Endodermal cell (in vitro differentiated cells): ENCODE data around the gene ROBO1. TPM values are rescaled to one million over a fixed set of nuclear protein-coding genes. Genes with fewer than 3 reads are reported as not detected.

ENCODE experiments used
- DNase-seq: peaks from one replicate; pipeline ENCODE4 v3.0.0-alpha.2; 2017
- H3K27ac ChIP-seq: 2 replicates; pipeline ENCODE4 v1.5.1; 2013; ENCODE audit warnings: mild to moderate bottlenecking, low read depth, low read length, moderate library complexity
- H3K27me3 ChIP-seq: 2 replicates; pipeline ENCODE4 v1.6.1; 2013; ENCODE audit warnings: mild to moderate bottlenecking, low read length, moderate library complexity; ENCODE audit not compliant: insufficient read depth, control insufficient read depth, poor library complexity, severe bottlenecking
- H3K36me3 ChIP-seq: 2 replicates; pipeline ENCODE4 v1.7.0; 2013; ENCODE audit warnings: mild to moderate bottlenecking, low read length, moderate library complexity; ENCODE audit not compliant: control insufficient read depth, insufficient read depth
- H3K4me1 ChIP-seq: one replicate; pipeline ENCODE4 v1.7.0; 2013; ENCODE audit warnings: low read length; ENCODE audit not compliant: control insufficient read depth, insufficient read depth
- H3K4me3 ChIP-seq: 2 replicates; pipeline ENCODE4 v1.5.1; 2013; ENCODE audit warnings: mild to moderate bottlenecking, low read length, moderate library complexity
- H3K9ac ChIP-seq: 2 replicates; pipeline ENCODE4 v1.6.1; 2013; ENCODE audit warnings: mild to moderate bottlenecking, low read length, moderate library complexity; ENCODE audit not compliant: poor library complexity, severe bottlenecking; ENCODE audit errors: extremely low read depth
- H3K9me3 ChIP-seq: 2 replicates; pipeline ENCODE4 v1.6.1; 2013; ENCODE audit warnings: mild to moderate bottlenecking, low read length, moderate library complexity; ENCODE audit not compliant: control insufficient read depth
- H3K27ac Mint-ChIP-seq: 2 replicates; pipeline ENCODE4 v1.8.0; 2020; ENCODE audit warnings: mixed read lengths
- H3K27me3 Mint-ChIP-seq: 2 replicates; pipeline ENCODE4 v1.8.0; 2021; ENCODE audit warnings: mild to moderate bottlenecking, mixed read lengths; ENCODE audit not compliant: insufficient read depth
- H3K36me3 Mint-ChIP-seq: 2 replicates; pipeline ENCODE4 v1.8.0; 2020; ENCODE audit warnings: low read depth, mixed read lengths
- H3K4me1 Mint-ChIP-seq: 2 replicates; pipeline ENCODE4 v1.8.0; 2020; ENCODE audit warnings: mixed read lengths
- H3K4me3 Mint-ChIP-seq: 2 replicates; pipeline ENCODE4 v1.8.0; 2020; ENCODE audit warnings: mild to moderate bottlenecking, moderate library complexity, mixed read lengths
- H3K9me3 Mint-ChIP-seq: 2 replicates; pipeline ENCODE4 v1.8.0; 2020; ENCODE audit warnings: mild to moderate bottlenecking, mixed read lengths
- WGBS, 2 experiments: methylation state at CpG; one replicate each; pipeline versions ENCODE4 v1.1.5 to v1.1.7; 2013; ENCODE audit warnings: missing lambda C conversion rate in 2 of 2, mixed read lengths in 1 of 2; ENCODE audit not compliant: insufficient coverage in 1 of 2, insufficient read length in 1 of 2; 5-methylcytosine and 5-hydroxymethylcytosine counted together
- total RNA-seq, 2 donors: library from RNA; stranded (reverse); fragmentation: NEBNext Ultra II Directional in 1 of 2; extraction: Animal tissue kit (Norgen Biotek cat#: 25700) in 1 of 2; gene quantifications; 2 replicates in 1 of 2; 3 replicates in 1 of 2; pipeline ENCODE4 v1.2.1, GENCODE V29; 2021
- TF ChIP-seq, protein P1 (sequence below): fragments of 200-600 bp; sonication (generic); conservative IDR thresholded peaks from 2 replicates; pipeline ENCODE4 v1.5.0; 2021; ENCODE audit warnings: antibody characterized with exemption, mild to moderate bottlenecking

Gene ROBO1
- total RNA-seq, 2 donors from 2014 or later: 74.8 to 75.9 TPM

DNA sequence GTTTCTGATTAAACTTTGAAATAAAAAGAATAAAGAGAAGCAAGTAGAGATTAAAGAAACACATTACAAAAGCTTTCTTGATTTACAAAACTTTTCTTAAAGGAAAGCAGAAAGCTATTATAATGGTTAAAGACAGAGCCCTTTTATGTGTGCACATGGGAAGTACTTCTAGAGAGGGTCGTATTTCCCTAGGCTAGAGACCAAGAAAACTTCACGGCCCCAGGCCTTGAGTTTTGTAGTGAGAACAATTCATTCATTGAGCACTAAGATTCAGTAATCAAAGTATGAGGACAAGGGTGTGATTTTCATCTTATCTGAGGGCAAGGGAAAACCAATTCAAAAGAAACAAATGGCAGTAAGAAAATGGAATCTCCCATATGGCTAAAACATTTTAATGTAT lies 854.1 kb downstream of the ROBO1 start:
- TF ChIP-seq, protein P1, sequence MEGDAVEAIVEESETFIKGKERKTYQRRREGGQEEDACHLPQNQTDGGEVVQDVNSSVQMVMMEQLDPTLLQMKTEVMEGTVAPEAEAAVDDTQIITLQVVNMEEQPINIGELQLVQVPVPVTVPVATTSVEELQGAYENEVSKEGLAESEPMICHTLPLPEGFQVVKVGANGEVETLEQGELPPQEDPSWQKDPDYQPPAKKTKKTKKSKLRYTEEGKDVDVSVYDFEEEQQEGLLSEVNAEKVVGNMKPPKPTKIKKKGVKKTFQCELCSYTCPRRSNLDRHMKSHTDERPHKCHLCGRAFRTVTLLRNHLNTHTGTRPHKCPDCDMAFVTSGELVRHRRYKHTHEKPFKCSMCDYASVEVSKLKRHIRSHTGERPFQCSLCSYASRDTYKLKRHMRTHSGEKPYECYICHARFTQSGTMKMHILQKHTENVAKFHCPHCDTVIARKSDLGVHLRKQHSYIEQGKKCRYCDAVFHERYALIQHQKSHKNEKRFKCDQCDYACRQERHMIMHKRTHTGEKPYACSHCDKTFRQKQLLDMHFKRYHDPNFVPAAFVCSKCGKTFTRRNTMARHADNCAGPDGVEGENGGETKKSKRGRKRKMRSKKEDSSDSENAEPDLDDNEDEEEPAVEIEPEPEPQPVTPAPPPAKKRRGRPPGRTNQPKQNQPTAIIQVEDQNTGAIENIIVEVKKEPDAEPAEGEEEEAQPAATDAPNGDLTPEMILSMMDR: no peak
- Histone ChIP-seq H3K27me3 (no peaks in the 10 kb centered on the region), H3K36me3 (no peaks in the 10 kb centered on the region), H3K27ac (peak overlapping the region; percentile 36), H3K9me3 (no peaks in the 10 kb centered on the region), H3K4me3 (no peak overlapping the region), H3K4me1 (no peaks in the 10 kb centered on the region), H3K9ac (no peak overlapping the region)
- no peak overlapping the region for H3K4me3 Mint-ChIP-seq
- no peak overlapping the region for H3K27ac Mint-ChIP-seq
- no peaks in the 10 kb centered on the region for H3K9me3 Mint-ChIP-seq
- 49 to 77% methylated on average over 2 of the region's 2 CpGs for whole genome bisulfite sequencing, 2 experiments
- no peaks in the 10 kb centered on the region for H3K27me3 Mint-ChIP-seq
- peaks cover 4% of the 10 kb centered on the region for H3K4me1 Mint-ChIP-seq
- DNase-seq: no peak
- no peaks in the 10 kb centered on the region for H3K36me3 Mint-ChIP-seq

DNA sequence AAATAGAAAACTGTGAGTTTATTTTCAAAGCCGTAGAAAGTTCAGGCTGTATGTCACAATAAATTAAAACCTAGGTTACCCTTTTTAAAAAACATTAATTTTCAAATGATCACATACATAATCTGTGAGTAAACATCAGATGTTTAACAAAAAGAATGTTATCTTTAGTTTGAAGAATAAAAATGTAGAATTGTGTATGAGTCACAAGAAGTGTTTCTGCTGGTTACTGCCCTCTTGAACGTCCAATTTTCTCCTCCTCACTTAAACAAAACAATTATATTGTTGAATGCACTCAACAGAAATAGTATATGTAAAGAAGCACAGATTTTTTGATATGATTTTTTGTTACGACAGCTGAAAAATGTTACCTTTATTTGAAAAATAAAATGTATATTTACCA lies 855.1 kb downstream of the ROBO1 start:
- H3K4me1 ChIP-seq: no peaks in the 10 kb centered on the region
- Mint-ChIP-seq H3K27me3 (no peaks in the 10 kb centered on the region), H3K36me3 (no peaks in the 10 kb centered on the region), H3K27ac (no peak overlapping the region), H3K4me3 (no peak overlapping the region), H3K4me1 (peaks cover 4% of the 10 kb centered on the region), H3K9me3 (no peaks in the 10 kb centered on the region)
- H3K4me3 ChIP-seq: no peak overlapping the region
- H3K27ac ChIP-seq: no peak overlapping the region
- WGBS, 2 experiments: 100% methylated on average over 1 of the region's 3 CpGs; no CpG with 5 or more reads in 1 of the 2 experiments
- TF ChIP-seq, protein P1: no peak
- H3K9me3 ChIP-seq: no peaks in the 10 kb centered on the region
- DNase-seq: no peak
- H3K9ac ChIP-seq: no peak overlapping the region
- no peaks in the 10 kb centered on the region for H3K27me3 ChIP-seq
- no peaks in the 10 kb centered on the region for H3K36me3 ChIP-seq

DNA sequence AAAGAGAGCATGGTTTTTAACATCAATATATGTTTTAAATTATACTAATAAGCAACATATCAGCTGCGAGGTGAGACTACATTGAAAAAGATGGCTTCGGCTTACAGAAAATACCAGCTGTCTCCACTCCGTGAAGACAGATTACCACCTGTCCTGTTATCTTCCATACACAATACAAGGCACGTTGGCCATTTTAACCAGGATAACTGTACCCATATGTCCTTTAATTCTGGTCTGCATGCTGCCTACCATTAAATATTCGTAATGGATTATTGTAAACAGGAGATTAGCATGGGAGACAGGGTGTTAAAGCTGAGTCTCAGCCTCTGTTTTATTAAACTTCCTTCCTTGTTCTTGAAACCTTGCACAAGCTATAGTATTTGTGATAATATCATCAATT lies 855.5 kb downstream of the ROBO1 start:
- no peak overlapping the region for H3K9ac ChIP-seq
- no peaks in the 10 kb centered on the region for H3K4me1 ChIP-seq
- H3K27me3 ChIP-seq: no peaks in the 10 kb centered on the region
- no peak overlapping the region for H3K4me3 ChIP-seq
- no peaks in the 10 kb centered on the region for H3K36me3 Mint-ChIP-seq
- H3K36me3 ChIP-seq: no peaks in the 10 kb centered on the region
- TF ChIP-seq, protein P1: no peak
- H3K27ac ChIP-seq: no peak overlapping the region
- no peak overlapping the region for H3K27ac Mint-ChIP-seq
- no peak for DNase-seq
- no peaks in the 10 kb centered on the region for H3K27me3 Mint-ChIP-seq
- no peak overlapping the region for H3K4me3 Mint-ChIP-seq
- WGBS, 2 experiments: 94 to 100% methylated on average over 4 to 5 of the region's 5 CpGs
- H3K9me3 ChIP-seq: no peaks in the 10 kb centered on the region
- peaks cover 4% of the 10 kb centered on the region for H3K4me1 Mint-ChIP-seq
- H3K9me3 Mint-ChIP-seq: no peaks in the 10 kb centered on the region
